Adrenal gland (tissue), 5 donors: ENCODE measurements around the gene FBXO40.

Experiments used
- POLR2A ChIP-seq, 2 donors: fragments of 450-650 bp; IDR thresholded peaks; one replicate each; pipeline ENCODE4 v1.6.1; 2017; ENCODE audit warnings: antibody characterized with exemption in 2 of 2, mild to moderate bottlenecking in 2 of 2, moderate library complexity in 1 of 2
- TF ChIP-seq, protein P1 (sequence below), 6 experiments: fragments of 450-650 bp in 4 of 6; fragments of 200-600 bp in 2 of 6; sonication (generic) in 1 of 6; IDR thresholded peaks; 1 replicate in 5 of 6; 2 replicates in 1 of 6; pipeline versions ENCODE4 v1.5.1 to v1.8.0; 2016 to 2021; ENCODE audit warnings: antibody characterized with exemption in 6 of 6, mild to moderate bottlenecking in 2 of 6, moderate library complexity in 1 of 6
- donor health status: DM: no; HTN: no; CAD: no.

DNA sequence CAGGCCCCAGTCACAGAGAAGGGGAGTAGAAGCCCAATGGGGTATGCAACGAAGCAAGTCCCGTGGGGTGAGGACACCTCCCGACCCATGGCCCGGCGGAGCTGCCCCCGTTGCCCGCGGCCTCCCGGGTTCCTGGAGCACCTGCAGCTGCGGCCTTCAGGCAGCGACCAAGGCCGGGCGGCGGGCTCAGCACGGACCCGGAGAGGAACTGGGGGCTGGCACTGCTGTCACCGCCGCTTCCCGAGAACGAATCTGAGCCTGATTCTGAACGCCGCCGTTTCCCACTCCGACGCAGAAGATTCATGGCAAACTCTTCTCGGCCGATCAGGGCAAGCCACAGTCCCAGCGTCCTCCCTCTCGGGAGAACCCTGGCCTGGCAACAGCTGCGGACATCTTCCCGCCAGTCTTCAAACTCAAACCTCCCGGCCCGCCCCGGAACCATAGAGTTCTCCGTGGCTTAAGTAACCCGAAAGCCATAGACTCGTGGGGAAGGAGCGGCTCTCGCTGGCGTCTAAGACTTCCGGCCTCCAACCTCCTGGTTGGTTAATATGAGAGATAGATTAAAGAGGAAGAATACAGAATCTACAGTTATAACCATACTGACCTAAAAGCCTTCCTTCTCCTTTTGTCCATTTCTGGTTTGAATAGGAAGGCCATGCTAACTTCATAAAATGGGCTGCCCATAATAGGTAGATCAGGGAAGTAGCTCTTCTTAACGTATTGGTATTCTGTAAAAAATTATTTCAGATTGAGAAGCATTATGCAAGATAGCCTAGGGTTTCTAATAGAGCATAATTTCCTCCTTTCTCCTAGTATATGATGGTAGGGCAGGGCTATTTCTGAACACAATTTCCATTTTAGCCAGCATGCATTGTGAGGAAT, 47.4 kb upstream of the FBXO40 start, which contains the start of gene POLQ:
- TF ChIP-seq, protein P1, sequence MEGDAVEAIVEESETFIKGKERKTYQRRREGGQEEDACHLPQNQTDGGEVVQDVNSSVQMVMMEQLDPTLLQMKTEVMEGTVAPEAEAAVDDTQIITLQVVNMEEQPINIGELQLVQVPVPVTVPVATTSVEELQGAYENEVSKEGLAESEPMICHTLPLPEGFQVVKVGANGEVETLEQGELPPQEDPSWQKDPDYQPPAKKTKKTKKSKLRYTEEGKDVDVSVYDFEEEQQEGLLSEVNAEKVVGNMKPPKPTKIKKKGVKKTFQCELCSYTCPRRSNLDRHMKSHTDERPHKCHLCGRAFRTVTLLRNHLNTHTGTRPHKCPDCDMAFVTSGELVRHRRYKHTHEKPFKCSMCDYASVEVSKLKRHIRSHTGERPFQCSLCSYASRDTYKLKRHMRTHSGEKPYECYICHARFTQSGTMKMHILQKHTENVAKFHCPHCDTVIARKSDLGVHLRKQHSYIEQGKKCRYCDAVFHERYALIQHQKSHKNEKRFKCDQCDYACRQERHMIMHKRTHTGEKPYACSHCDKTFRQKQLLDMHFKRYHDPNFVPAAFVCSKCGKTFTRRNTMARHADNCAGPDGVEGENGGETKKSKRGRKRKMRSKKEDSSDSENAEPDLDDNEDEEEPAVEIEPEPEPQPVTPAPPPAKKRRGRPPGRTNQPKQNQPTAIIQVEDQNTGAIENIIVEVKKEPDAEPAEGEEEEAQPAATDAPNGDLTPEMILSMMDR (IDR thresholded peaks at IDR 0.05): no peak
- TF ChIP-seq POLR2A (IDR thresholded peaks at IDR 0.05): peak in 1 of 2 donors; percentile 59
